Right forelimb (tissue), 1 donor: ENCODE results near the gene MYL11.
"Not testable (repeated sequence)": the region's sequence is repeated elsewhere in the genome, so short reads cannot be mapped to it uniquely, and the experiment has no call there.

ENCODE experiments used
- DNase-seq: peaks from one replicate; pipeline ENCODE4 v3.0.0-alpha.2; 2018

The MYL11 gene, protein sequence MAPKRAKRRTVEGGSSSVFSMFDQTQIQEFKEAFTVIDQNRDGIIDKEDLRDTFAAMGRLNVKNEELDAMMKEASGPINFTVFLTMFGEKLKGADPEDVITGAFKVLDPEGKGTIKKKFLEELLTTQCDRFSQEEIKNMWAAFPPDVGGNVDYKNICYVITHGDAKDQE

GRCh38 chr16:30374538-30374937 is at the start of gene MYL11:
Gene MYL11 (plus strand): TSS chr16:30374802. CDS start chr16:30374858, 56 bp downstream.
- DNase-seq: peak; percentile 45

DNA sequence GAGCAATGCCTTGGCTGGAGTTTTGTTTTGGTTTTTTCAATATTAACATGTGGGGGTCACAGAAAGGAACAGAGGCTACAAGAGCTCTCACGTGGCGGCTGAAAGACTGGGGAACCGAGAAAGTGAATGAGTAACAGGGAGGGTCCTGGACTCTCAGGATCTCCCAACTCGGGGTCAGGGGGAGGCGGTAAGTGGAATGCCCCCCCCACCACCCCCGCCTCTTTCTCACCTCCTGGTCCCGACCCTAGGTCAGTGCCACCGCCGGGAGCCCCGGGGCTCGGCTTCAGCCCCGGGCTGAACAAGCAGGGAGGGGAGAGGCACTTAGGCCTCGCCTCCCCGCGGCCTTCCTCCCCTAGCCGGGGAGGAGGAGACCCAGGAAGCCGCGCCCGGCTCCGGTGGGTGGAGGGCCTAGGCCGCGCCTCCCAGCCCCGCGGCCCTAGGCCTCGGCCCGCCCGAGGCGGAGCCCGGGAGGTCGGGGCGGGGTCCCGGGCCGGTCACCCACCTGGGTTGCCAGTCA is 40.1 kb upstream of the MYL11 start:
- peak; percentile 81 for DNase-seq

DNA sequence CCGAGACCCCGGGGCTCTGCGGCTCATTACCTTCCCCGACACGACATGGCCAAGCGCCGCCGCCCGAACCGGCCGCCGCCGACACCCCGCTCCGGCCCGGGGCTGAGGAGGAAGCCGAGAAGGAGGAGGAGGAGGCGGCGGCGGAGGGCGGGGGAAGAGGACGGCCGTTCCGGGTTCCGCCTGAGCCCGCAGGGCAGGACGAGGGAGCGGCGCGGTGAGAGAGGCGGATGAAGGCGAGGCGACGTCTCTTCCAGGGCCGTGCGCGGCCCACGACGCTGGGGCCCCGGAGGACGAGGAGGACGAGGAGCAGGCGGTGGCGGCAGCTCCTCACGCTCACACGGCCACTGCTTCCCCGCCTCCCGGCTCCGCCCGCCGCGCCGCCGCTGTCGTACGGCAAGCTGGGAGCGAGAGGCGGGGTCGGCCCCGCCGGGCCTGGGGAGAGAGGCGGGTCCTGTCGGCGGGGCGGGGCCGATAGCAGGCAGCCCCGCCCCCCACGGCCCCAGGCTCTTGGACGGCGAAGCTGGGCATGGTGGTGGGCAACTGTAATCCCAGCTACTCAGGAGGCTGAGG is 39.5 kb upstream of the MYL11 start:
- DNase-seq: peak; percentile 87

GRCh38 chr16:30335598-30336474 is 38.8 kb upstream of the MYL11 start:
- no peak for DNase-seq

GRCh38 chr16:30337964-30338357 is 36.6 kb upstream of the MYL11 start:
- DNase-seq: not testable (repeated sequence)

DNA sequence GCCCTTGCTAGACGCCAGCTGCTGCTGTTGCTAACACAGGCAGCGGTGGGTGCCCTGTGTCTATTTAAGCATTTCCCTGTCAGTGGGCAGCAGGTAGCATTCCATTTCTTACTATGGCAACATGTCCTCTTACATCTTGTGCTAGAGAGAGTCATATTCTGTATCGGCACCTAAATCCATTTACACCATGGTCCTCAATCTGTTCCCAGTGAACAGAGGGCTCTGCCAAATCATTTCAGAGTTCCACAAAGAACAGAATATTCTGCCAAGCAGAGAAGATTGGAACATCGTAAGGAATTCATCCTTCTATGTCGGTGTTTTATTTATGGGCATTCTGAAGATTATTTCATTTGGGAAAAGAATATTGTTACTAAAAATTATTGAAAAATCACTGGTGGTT is 35.9 kb upstream of the MYL11 start:
- not testable (repeated sequence) for DNase-seq

DNA sequence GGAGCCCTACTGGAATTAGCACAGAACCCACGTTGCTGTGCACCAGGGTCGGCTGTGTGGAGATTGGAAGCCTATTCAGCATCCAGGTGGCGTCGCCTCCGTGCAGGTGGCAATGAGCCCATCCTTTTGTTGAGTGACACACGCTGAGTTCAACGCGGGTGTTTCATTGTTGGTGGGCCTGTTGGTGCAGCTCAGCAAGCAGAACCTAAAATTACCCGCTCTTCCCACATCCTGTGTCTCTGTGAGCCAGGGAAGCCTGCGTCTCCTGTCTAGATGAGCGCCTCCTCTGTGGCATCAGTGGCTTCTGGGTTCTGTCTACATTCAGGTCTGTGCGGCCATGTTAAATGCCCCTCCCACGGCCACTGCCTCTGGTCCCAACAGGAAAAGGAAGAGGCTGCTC is 34.0 kb upstream of the MYL11 start:
- no peak for DNase-seq

GRCh38 chr16:30341971-30342370 is 32.6 kb upstream of the MYL11 start:
- not testable (repeated sequence) for DNase-seq

- no peak for DNase-seq
These were observed 31.7 kb upstream of the MYL11 start for GRCh38 chr16:30342751-30343490.

GRCh38 chr16:30343491-30343820 is 31.1 kb upstream of the MYL11 start:
- not testable (repeated sequence) for DNase-seq

GRCh38 chr16:30346286-30346685 is 28.3 kb upstream of the MYL11 start:
- DNase-seq: no peak

DNA sequence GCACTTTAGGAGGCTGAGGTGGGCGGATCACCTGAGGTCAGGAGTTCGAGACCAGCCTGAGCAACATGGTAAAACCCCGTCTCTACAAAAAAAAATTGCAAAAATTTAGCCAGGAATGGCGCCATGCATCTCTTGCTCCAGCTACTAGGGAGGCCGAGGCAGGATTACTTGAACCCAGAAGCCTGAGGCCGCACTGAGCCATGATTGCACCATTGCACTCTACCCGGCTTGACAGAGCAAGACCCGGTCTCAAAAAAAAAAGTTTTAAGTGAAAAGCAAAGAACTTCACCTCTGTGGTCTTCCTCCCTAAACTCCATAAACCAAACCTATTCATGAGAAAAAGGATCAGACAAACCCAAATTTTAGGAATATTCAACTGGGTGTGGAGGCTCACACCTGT is 26.5 kb upstream of the MYL11 start:
- no peak for DNase-seq

- DNase-seq: no peak
These were observed 25.7 kb upstream of the MYL11 start for GRCh38 chr16:30348929-30349328.

- DNase-seq: no peak
These were observed 24.9 kb upstream of the MYL11 start for GRCh38 chr16:30349675-30350074.

DNA sequence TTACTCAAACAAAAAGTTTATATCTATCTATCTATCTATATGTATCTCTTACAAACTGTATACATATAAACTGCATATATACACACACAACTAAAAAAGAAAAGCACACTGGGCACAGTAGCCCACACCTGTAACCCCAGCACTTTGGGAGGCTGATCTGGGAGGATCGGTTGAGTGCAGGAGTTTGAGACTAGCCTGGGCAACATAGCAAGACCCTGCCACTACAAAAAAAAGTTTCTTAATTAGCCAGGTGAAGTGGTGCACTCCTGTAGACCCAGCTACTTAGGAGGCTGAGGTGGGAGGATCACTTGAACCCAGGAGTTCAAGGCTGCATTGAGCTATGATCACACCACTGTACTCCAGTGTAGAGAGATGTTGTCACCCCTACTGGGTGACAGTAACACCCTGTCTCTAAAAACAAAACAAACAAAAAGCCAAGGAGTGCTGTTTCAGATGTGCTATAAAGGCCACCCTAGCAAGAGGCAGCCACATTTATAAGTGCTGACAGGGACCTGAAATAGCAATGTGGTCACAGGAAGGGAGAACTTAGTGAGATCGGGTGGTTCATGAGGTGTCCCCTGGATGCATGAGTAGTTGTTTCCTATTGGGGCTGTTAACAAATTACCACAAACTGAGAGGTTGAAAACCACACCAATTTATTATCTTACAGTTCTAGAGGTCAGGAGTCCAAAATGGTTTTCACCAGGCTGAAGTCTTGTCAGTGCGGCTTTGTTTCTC is 24.3 kb upstream of the MYL11 start:
- DNase-seq: no peak

DNA sequence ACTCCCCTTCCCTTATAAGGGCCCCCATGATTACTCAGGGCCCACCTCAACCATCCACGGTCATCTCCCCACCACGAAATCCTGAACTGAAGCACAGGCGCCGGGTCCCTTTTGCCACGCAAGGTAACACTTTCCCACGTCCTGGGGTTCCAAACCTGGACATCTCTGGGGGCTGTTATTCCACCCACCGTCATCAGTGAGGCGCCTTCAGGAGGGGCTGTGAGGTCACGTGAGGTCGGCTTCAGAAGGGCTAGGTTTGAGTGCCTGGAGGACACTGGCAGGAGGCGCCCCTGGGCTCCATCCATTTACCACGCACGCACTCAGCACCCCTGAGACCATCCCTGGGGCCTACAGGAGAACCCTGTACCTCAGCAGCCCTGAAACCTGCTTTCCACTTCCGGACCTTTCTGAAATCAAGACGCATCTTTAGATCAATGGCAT is 23.6 kb upstream of the MYL11 start:
- no peak for DNase-seq

DNA sequence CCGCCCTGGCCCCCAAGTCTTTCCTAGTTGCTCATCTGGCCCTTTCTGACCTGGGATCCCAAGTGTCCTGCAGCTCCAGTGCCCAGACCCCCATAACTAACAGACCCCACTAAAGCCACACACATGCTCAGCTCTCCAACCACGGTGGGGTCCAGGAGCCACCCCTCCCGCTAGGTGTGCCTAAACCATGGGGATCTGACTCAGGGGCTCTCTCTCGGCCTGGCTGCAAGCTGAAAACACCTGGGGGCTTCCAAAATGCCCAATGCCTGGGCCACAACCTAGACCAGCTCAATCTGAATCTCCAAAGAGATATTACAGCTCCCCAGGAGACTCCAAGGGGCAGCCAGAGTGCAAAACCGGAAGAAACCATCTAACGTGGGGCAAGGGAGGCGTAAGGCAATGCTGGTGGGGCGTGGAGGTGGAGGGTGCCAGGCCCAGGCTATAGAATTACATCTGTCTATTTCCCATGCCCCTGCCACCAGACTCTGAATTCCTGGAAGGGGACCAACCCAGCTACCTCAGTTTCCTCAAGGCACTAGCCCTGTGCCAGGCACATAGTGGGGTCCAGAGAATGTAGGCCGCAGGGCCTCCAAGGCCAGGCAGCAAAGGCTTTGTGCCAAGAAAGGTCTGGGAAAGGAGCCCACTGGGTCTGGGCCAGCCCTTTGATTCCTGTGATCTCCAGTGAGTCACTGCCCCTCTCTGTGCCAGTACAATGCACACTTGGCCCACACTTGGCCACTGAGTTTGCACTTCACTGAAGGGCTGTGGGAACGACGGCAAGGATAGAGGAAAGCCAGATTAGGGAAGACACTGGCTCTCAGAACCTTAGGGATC is 22.8 kb upstream of the MYL11 start:
- peak; percentile 63 for DNase-seq

GRCh38 chr16:30352488-30353401 is 21.9 kb upstream of the MYL11 start:
- no peak for DNase-seq

GRCh38 chr16:30353438-30354129 is 21.0 kb upstream of the MYL11 start:
- no peak for DNase-seq
